NCI-H1105 (cell line): ENCODE results near the gene SOHLH1.

Source experiments
- DNase-seq: peaks from one replicate; lab custom pipeline; 2025; lab: John Stamatoyannopoulos, UW

The SOHLH1 gene, protein sequence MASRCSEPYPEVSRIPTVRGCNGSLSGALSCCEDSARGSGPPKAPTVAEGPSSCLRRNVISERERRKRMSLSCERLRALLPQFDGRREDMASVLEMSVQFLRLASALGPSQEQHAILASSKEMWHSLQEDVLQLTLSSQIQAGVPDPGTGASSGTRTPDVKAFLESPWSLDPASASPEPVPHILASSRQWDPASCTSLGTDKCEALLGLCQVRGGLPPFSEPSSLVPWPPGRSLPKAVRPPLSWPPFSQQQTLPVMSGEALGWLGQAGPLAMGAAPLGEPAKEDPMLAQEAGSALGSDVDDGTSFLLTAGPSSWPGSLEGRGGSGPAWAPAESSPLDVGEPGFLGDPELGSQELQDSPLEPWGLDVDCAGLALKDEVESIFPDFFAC

DNA sequence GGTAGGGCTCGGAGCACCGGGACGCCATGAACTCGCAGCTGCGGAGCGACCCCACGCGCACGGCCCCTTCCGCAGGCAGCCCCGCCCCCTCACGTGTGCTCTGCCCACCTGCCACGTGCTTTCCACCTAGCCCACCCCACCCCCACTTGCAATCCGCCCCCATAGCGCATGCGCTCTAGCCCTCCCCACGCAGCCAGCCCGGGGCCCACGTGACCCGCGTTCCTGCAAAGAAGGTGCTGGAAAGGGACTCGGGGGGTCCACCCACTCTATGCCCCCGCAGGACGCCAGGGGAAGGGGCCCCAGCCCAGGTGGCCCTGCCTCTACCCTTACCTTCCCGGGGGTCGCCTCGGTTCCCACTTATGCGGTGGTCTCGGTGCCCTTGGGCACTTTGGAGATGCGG lies at the start of gene SOHLH1:
Gene SOHLH1, minus strand, starts transcription at position 42 of the 400 bp plus-strand sequence. Its CDS starts 14 bp downstream, at position 28.
- DNase-seq: no peak

DNA sequence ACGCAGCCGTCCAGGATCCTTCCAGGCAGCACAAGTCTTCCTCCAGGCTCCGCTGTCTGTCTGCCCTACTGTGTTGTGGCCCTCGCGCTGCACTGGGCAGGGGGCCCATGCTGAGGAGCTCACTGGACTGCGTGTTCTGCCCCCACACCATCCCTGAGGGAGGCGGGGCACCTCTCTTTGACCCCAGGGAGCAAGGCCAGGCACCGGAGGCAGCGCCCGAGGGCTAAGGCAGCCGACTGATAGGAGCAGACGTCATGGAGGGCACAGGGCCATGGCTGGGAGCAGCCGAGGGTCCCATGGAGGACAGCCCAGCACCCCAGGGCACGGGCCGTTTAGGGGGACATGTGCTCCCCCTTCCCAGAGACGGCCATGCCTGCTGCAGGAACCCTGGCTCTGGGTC lies 49.4 kb upstream of the SOHLH1 start:
- DNase-seq: no peak

DNA sequence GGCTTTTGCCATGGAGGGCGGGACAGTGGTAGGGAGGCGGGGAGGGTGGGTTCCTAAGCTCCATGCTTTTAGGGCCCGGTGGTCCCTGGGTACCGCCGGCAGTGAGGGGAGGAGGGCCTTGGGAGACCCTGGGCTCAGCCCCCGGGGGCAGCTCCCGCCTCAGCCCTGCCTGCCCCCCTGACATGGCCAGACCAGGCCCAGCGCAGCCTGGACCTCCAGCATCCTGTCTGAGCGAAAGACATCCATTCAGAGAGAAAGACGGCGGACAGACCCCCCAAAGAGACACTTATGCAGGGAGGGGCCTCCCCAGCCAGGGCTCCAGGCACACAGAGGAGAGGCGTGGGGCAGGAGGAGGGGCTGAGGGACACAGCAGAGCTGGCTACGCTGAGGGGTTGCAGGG lies 48.0 kb upstream of the SOHLH1 start:
- DNase-seq: no peak

DNA sequence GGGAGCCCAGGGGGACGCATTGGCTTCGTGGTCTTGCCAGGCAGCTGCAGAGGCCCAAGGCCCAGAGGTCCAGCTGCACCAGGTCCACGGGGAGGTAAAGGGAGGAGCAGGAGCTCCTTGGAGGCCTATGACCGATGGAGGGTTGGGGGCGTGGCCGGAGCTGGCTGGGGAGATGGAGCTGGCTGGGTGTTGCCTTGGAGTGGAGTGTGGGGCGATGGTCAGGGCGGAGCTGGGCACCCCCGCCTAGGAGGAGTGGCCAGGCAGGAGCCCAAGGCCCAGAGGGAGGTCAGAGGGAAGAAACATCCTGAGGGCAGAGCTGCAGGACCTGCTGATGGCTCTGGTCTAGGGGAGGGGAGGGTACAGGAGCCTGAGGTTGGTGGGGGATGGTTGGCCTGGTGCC lies 47.3 kb upstream of the SOHLH1 start:
- DNase-seq: no peak

DNA sequence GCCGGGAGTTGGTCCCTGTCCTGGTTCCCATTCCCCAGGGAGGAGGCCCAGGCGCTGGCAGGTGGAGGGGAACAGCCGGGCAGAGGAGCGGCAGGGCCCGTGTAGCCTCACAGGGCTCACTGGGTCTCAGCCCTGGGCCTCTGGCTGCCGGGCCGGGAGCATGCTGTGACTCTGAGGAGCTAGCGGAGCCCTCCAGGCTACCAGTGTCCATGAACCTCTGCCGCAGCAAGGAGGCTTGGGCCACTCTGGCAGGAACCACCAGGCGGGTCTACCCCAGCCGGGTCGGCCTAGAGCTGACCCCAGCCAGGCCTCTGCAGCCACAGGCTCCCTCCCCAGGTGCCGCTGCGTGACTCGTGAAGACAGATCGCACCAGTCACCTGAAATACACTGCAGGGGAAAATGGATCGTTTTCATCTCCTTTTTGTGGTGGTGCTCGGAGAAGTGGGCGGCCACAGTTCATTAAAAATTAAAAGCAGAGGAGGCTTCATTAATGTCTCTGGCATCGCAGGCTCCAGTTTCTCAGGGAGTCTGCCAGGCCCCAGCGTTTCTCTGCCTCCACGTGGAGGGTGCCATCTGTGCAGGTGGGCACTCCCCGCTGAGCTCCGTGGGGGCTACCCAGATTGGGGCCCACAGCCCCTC lies 46.5 kb upstream of the SOHLH1 start:
- DNase-seq: no peak

DNA sequence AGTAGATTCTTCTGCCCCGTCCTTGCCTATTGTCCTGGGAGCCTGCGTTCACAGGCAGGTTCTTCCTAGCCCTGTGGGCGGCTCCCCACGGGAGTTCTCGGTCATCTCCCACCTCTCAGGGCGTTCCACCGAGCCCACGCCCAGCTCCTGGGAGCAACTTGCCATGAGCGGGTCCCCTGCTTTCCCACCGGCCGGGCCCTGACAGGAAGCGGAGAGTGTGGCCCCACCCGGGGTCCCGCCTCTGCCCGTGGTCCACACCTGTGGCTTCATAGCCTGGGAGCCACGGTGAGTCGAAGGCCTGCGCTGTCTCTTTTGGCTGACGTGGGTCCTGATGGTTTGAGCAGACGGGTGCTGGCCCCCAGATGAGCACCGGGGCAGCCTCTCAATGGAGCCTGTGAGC lies 45.9 kb upstream of the SOHLH1 start:
- DNase-seq: no peak

DNA sequence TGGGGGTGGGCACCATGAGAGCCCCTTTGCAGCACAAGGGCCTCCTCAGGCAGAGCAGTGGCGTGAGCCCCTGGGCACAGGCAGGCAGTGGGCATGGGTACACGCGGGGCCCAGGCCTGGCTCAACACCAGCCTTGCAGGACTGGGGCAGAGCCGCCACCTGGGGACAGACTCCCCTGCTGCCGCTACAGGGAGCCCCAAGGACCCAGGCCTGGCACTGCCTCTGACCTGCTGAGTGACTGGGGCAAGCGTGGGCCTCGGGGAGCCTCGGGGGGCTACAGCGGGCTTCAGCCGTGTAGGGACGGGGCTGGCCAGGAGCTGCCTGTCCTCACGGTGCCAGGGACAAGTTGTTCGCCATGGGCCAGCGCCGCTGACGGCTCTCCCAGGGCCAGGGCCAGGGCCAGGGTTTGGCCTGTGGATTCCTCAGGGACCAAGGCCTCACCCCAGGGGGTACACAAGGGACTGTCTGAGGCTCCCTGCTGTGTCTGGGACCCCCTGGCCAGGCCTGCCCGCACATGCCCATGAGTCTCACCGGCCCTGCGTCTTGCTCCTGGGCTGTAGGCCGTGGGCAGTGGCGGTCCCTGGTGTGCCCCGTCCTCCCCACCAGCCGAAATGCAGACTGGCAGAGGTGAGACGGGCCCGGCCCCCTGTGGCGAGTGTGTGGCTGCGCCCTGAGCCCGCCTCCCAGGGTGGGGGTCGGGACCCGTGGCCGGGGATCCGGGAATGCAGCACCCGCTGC lies 45.2 kb upstream of the SOHLH1 start:
- no peak for DNase-seq

DNA sequence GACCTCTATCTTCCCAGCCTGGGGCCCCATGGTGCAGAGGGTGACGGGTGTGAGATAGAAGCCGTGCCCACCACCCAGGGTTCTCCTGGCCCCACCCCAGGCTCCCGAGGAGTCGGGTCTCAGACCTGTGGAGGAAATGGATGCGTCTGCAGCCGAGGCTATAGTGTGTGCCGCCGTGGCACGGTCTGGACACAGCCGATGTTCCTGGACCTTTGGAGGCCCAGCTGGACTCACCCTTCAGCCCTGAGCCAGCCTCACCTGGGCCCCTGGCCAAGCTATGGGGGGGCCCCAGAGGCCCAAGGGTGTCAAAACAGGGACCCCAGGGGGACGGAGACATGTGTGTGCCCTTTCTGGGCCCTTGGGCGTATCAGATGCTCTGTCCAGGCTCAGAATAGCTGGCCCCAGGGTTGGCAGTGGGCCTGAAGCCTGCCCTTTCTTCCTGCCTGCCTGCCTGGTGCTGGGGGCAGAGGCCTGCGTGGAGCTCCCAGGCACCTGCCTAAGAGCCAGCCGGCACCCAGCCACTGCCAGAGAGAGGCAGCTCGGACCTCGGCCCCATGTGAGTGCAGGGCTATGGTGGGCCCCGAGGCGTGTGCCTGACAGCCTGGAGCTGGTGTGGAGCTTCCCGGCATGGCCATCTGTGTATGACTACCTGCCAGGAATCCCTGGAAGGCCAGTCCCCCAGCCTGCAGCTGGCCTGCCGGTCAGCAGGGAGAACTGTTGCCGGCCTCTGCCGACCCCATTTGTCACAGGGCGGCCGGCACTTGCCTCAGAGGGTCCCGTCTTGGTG lies 44.5 kb upstream of the SOHLH1 start:
- DNase-seq: no peak

DNA sequence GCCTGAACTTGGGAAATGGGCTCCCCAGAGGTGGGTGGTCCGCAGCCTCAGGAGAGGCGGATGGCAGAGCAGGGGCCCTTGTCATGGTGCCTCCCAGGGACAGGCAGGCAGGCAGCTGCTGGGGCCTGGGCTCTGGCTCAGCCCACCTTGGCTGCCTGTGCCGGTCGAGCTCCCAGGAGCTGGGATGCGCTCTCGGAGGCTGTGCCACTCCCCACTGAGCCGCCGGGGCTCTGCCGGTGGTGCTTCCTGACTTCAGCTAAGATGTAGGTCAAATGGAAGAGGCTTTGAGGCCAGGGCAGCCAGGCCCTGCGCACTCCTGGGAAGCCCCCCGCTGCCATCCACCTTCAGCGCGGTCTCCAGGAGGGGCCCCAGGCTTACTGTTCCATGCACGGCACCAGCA lies 43.7 kb upstream of the SOHLH1 start:
- no peak for DNase-seq

DNA sequence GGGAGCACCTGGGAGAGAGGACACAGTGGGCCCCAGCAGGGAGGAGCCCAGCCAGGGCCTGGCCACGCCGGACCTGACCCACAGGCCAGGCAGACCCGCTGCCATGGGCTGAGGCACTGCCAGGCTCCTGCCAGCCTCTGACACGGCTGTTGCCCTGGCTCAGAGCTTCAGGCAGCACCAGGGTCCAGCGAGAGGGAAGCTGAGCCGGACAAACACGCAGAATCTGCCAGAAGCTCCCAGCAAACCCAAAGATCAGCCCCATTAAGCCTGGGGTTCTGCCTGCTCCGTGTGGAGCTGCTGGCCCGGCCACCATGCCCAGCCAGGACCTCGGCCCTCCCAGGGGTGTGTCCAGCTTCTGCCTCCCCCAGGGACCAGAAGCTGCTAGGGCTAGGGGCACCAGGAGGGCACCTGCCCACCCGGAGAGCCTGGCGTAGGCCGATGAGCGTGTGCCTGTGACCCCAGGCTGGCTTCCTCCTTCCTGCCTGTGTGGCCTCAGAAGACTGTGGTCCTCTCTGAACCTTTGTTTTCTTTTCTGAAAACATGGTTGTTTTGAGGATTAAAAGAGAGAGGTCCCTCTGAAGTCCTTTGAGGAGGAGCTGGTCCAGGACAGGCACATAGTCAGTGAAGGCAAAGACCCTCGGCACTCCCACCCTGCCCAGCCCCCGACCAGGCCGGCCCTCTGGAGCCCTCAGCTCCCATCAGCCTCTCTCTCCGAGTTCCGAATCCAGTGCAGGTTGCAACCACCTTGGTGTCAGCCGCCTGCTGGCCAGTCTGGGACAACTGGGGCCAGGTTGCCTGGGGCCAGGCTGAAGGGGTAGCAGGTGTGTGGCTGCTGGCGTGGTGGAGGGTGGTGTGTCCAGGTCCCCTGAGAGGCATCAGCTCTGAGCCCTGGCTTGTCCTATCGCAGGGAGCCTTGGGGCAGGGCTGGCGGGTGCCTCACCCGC lies 42.3 kb upstream of the SOHLH1 start:
- DNase-seq: no peak

DNA sequence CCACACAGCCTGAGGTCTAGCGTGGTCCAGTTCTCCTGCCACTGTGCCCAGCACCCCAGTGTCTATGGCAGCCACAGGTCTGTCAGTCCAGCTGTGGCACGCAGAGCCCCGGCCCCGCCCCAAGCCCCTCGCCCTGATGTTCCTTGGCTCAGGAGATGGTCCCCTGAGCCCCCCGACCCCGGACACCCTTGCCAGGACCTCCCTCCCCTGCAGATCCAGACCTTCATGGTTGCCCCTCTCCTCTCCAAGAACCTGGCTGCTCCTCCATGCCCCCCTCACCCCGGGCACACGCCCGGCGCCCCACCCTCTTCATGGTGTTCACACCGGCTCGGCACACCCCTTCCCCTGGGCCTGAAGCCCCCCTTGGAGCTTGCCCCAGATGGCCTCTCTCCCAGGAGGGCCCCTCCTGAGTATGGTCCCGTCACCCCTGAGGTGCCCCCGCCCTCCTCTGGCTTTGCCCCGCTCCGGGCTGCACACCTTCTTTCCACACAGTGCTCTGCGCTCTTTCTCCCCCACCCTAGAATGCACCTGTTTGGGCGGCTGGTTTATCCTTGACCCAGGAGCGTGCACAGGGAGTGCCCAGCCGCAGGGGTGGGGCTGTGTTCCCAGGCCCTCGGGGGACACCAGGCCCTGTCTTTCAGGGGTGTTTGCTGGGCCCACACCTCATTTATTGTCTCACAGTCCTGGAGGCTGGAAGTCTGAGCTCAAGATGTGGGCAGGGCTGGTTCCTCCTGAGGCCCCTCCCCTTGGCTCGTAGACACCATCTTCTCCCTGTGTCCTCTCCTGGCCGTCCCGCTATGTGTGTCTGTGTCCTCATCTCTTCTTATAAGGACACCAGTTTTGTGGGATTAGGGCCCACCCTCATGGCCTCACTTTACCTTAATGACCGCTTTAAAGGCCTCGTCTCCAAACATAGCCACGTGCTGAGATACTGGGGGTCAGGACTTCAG lies 40.3 kb upstream of the SOHLH1 start:
- DNase-seq: no peak

DNA sequence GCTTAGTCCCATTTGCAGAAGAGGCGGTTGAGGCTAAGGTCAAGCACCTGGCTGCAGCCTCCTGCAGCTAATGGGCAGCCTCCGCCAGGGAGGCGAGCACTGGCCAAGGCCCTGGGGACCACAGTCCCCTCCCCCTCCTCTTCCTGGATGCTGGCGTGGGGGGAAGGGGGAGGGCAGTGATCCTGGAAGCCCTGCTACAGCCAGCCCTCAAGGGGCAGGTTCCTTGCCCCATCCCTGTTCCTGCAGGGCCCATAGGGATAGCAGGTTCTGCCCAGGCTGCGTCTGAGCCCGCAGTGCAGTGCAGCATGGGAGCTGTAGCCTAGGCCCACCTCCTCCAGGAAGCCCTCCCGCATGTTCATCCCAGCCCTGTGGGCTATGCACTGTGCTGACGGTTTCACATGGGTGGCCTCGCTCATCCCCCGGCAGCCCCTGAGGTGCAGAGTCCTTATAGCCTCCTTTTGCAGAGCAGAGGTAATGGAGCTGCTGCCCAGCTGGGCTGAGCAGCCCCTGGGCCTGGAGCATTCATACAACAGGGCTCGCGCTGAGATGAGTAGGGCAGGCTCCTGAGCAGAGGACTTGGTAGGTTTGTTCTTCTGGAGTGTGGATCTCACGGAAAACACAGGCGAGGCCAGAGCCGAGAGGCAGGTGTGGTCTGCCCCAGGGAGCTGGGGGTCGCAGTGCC lies 38.7 kb upstream of the SOHLH1 start:
- DNase-seq: no peak

DNA sequence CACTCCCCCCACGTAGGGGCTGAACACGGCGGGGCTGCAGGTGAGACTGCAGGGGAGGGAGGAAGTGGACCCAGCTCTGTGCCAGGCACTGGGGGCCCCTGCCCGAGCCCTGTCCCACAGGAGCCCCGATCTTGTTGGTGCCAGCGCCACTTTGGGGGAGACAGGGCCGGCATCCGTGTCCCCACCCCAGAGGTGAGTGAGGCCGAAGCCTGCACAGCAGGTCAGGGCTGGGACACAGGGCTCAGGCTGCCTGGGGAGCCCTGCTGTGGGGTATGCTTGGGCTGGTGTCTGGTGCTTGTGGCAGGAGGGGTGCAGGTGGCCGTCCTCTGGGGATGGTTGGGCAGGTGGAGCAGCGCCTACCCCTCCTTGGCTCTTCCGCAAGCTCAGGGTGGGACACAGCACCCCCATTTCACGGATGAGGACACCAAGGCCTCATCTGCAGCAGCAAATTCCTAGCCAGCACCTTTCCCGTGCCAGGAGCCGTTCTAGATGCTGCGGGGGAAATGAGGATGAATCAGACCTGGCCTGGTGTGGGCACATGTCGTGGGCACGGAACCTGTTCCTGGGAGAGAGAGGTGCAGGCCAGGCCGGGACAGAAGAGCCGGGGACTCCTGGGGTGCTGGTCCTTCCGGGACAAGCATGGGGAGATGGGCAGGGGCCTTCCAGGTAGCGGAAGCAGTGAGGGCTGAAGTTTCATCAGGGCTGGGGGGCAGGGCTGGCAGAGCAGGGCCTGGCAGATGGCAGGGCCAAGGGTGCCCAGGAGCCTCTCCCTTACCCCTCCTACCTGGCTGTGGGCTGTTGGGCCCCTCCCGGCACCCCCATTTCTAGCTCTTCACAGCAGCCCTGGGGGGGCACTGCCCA lies 37.9 kb upstream of the SOHLH1 start:
- DNase-seq: no peak

DNA sequence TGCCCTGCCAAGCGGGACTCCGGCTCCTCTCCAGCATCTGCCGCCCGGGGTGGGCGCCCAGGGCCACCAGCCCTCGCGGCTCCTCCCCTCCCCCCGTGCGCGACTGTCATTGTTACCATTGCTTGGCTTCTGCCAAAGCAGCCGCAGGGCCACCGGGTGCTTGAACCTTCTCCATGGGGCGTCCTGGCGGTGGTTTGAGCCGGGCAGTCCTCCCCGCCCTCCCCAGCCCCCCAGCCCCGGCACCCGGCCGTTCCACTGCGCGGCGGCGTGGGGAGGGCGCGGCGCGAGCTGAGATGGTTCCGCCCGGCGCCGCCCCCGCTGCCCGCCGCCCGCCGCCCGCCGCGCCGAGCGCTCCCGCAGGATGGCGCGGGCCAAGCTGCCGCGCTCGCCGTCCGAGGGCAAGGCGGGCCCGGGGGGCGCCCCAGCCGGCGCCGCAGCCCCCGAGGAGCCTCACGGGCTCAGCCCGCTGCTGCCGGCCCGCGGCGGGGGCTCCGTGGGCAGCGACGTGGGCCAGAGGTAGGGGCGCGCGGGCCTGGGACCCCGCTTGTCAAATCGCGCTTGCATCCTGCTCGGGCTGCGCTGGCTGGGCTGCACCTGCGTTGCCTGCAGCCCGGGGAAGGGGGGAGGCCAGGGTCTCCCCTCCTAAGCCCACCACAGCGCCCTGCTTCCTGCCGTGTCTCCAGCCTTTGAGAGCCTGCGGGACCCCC lies 37.1 kb upstream of the SOHLH1 start:
- DNase-seq: no peak

DNA sequence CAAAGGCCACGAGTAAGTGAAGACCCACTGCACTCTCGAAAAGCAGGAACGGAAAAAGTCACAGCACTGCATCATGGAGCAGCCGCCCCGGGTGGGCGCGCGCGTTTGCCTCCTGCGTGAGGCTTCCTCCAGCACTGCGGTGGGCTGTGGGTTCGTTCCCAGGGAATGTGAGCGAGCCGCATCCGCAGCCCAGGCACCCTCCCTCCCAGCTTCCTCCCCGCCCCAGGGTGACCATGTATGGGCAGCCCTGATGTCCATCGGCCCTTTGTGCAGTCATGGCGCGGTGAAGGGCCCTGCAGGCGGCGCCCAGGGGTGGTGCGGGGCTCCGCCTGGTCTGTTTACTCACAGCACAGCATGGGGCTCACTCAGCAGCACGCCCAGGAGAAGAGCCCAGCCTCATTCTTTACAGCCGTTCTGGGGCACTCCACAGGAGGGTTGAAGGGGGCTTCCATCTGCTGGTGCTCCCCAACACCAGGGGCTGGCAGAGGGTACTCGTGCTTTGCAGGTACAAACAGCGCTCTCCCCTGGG lies 35.4 kb upstream of the SOHLH1 start:
- DNase-seq: no peak

DNA sequence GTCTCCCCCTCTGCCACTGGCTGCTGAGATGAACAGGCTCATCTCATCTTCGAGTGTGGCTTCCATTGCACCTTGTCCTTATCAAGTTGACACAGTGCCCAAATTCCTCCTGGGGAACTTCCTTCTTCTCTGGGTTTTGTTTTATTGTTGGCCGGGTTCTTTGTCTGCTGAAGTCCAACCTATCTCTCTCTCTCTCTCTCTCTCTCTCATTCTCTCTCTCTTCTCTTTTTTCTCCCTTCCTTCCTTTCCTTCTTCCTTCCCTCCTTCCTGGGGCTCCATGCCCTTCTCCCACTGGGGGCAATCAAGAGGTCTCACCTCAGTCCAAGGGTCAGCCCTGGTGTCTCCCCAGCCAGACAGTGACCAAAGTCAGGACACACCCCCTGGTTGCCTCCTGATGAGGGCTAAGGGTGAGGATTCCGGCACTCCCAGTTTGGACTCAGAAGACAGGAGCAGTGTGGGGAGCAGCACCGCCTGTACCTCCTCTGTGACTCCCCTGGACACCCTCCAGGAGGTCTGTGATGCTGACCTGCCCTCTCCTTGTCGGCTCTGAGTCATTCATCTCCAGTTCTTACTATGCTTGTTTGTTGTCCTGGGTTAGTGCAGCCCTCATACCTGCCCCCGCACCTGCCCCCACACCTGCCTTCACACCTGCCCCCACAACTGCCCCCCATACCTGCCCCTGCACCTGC lies 33.4 kb upstream of the SOHLH1 start:
- no peak for DNase-seq

DNA sequence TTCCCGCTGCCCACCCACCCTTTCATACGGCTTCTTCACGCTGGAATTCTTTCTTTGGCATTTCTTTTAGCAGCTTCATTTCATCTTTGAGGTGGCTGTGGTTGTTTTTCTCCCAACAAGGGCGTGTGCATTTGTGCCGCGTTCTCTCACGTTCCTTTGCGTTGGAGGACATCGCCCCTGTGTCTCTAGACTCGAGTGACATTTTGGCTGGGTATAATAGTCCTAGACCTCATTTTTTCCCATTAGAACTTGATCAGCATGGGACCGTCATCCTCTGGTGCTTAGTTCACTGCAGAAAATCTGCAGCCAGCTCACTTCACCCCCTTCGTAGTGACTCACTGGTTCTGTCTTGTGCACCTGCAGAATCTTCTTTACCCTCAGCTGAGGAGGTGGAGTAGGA lies 32.2 kb upstream of the SOHLH1 start:
- DNase-seq: no peak
